HepG2 (cell line): Measurements from ENCODE around the gene GLDC. TPM values are rescaled to one million over a fixed set of nuclear protein-coding genes. Genes with fewer than 3 reads are reported as not detected.

Experiments used
- ATRX ChIP-seq: sonication (generic); formaldehyde crosslinking; IDR thresholded peaks from 2 replicates; pipeline ENCODE4 v1.4.0; 2020; ENCODE audit warnings: missing genetic modification reagents, borderline replicate concordance
- CCDC6 ChIP-seq: sonication (generic); formaldehyde crosslinking; IDR thresholded peaks from 2 replicates; pipeline ENCODE4 v1.8.1; 2022; ENCODE audit warnings: mild to moderate bottlenecking, missing genetic modification reagents, moderate library complexity
- EED ChIP-seq: sonication (generic); formaldehyde crosslinking; IDR thresholded peaks from 2 replicates; pipeline ENCODE4 v1.5.0; 2020; ENCODE audit warnings: mild to moderate bottlenecking, missing genetic modification reagents
- GFI1 ChIP-seq: sonication (generic); formaldehyde crosslinking; IDR thresholded peaks from 2 replicates; pipeline ENCODE4 v1.5.0; 2020; ENCODE audit warnings: missing genetic modification reagents, mild to moderate bottlenecking, borderline replicate concordance
- HNF4G ChIP-seq, 2 experiments: sonication (generic) in 1 of 2; formaldehyde crosslinking in 1 of 2; IDR thresholded peaks; 2 replicates each; pipeline versions ENCODE4 v1.4.0 to v1.6.1; 2011 to 2020; ENCODE audit warnings: borderline replicate concordance in 2 of 2, low read depth in 2 of 2, mild to moderate bottlenecking in 2 of 2, low read length in 1 of 2, missing genetic modification reagents in 1 of 2, moderate library complexity in 1 of 2
- IKZF1 ChIP-seq: fragments of 450-650 bp; IDR thresholded peaks from 2 replicates; pipeline ENCODE4 v1.7.1; 2016
- IKZF4 ChIP-seq: sonication (generic); formaldehyde crosslinking; IDR thresholded peaks from 2 replicates; pipeline ENCODE4 v1.5.1; 2020; ENCODE audit warnings: borderline replicate concordance, mild to moderate bottlenecking, low read depth, missing genetic modification reagents; ENCODE audit errors: not compliant biosample characterization
- MAFG ChIP-seq: sonication (generic); formaldehyde crosslinking; IDR thresholded peaks from 2 replicates; pipeline ENCODE4 v1.5.1; 2020; ENCODE audit warnings: mild to moderate bottlenecking, missing genetic modification reagents
- MTA3 ChIP-seq: sonication (generic); formaldehyde crosslinking; IDR thresholded peaks from 2 replicates; pipeline ENCODE4 v1.4.0; 2020; ENCODE audit warnings: missing genetic modification reagents
- NCOA2 ChIP-seq: sonication (generic); formaldehyde crosslinking; IDR thresholded peaks from 2 replicates; pipeline ENCODE4 v1.8.0; 2022; ENCODE audit warnings: inconsistent platforms
- NFKBIZ ChIP-seq: IDR thresholded peaks from 2 replicates; pipeline ENCODE4 v1.6.1; 2018; ENCODE audit warnings: missing genetic modification reagents, missing compliant biosample characterization
- PHF21A ChIP-seq: sonication (generic); formaldehyde crosslinking; IDR thresholded peaks from 2 replicates; pipeline ENCODE4 v1.5.0; 2020; ENCODE audit warnings: mild to moderate bottlenecking, missing genetic modification reagents
- PRMT3 ChIP-seq: sonication (generic); formaldehyde crosslinking; IDR thresholded peaks from 2 replicates; pipeline ENCODE4 v1.8.1; 2022; ENCODE audit warnings: low read depth, mild to moderate bottlenecking, moderate library complexity, missing genetic modification reagents, borderline replicate concordance
- RARA ChIP-seq: IDR thresholded peaks from 2 replicates; pipeline ENCODE4 v1.6.1; 2016; ENCODE audit warnings: missing genetic modification reagents, missing compliant biosample characterization
- SALL2 ChIP-seq: sonication (generic); formaldehyde crosslinking; IDR thresholded peaks from 2 replicates; pipeline ENCODE4 v1.8.1; 2023; ENCODE audit warnings: mild to moderate bottlenecking, missing genetic modification reagents, inconsistent platforms
- SMAD9 ChIP-seq: sonication (generic); formaldehyde crosslinking; IDR thresholded peaks from 2 replicates; pipeline ENCODE4 v1.5.1; 2020; ENCODE audit warnings: mild to moderate bottlenecking, missing genetic modification reagents
- SOX5 ChIP-seq: IDR thresholded peaks from 2 replicates; pipeline ENCODE4 v1.6.1; 2016; ENCODE audit warnings: borderline replicate concordance
- TFE3 ChIP-seq: IDR thresholded peaks from 2 replicates; pipeline ENCODE4 v1.6.1; 2016
- ZBTB7A ChIP-seq: sonication (generic); formaldehyde crosslinking; IDR thresholded peaks from 2 replicates; pipeline ENCODE4 v1.8.0; 2022; ENCODE audit warnings: mild to moderate bottlenecking, missing genetic modification reagents
- ZNF225 ChIP-seq: sonication (generic); formaldehyde crosslinking; IDR thresholded peaks from 2 replicates; pipeline ENCODE4 v1.4.0; 2020; ENCODE audit warnings: mild to moderate bottlenecking, missing genetic modification reagents
- ZNF232 ChIP-seq: sonication (generic); formaldehyde crosslinking; IDR thresholded peaks from 2 replicates; pipeline ENCODE4 v1.4.0; 2020; ENCODE audit warnings: missing genetic modification reagents, borderline replicate concordance
- ZNF275 ChIP-seq: sonication (generic); formaldehyde crosslinking; IDR thresholded peaks from 2 replicates; pipeline ENCODE4 v1.8.0; 2022; ENCODE audit warnings: missing genetic modification reagents, mild to moderate bottlenecking, inconsistent platforms, borderline replicate concordance
- ZNF431 ChIP-seq: sonication (generic); formaldehyde crosslinking; IDR thresholded peaks from 2 replicates; pipeline ENCODE4 v1.9.0; 2022; ENCODE audit warnings: missing genetic modification reagents, low read depth, mild to moderate bottlenecking, borderline replicate concordance
- ZNF580 ChIP-seq: IDR thresholded peaks from 2 replicates; pipeline ENCODE4 v1.6.1; 2016; ENCODE audit warnings: low read depth, borderline replicate concordance
- ZNF652 ChIP-seq: IDR thresholded peaks from 2 replicates; pipeline ENCODE4 v1.6.1; 2016; ENCODE audit warnings: low read depth, borderline replicate concordance
- ZNF749 ChIP-seq: sonication (generic); formaldehyde crosslinking; IDR thresholded peaks from 2 replicates; pipeline ENCODE4 v1.8.0; 2022; ENCODE audit warnings: mild to moderate bottlenecking, missing genetic modification reagents, moderate library complexity, borderline replicate concordance
- polyA plus RNA-seq, 8 experiments: library from polyadenylated mRNA; depleted of rRNA in 3 of 8; stranded (reverse) in 7 of 8; unstranded in 1 of 8; fragments of >200 nt; fragmentation: Illumina TruSeq in 4 of 8; extraction: Trizol in 4 of 8; gene quantifications; 2 replicates each; pipeline versions ENCODE4 v1.2.1 to v1.2.3, GENCODE V29; 2011 to 2016; ENCODE audit warnings: low read depth in 4 of 8, missing spikeins in 1 of 8, mixed read lengths in 1 of 8; ENCODE audit not compliant: insufficient read depth in 1 of 8
- total RNA-seq, 5 experiments: library from RNA; depleted of rRNA; stranded (reverse); fragments of >200 nt; fragmentation: Illumina TruSeq; extraction: Trizol; gene quantifications; 2 replicates each; pipeline ENCODE4 v1.2.3, GENCODE V29; 2016; ENCODE audit warnings: low read depth in 1 of 5
- TF ChIP-seq, protein P1 (sequence below), 2 experiments: sonication (generic) in 1 of 2; formaldehyde crosslinking in 1 of 2; IDR thresholded peaks; 2 replicates each; pipeline versions ENCODE4 v1.5.1 to v1.6.1; 2011 to 2020; ENCODE audit warnings: borderline replicate concordance in 1 of 2, low read depth in 1 of 2, low read length in 1 of 2, mild to moderate bottlenecking in 1 of 2, missing genetic modification reagents in 1 of 2, moderate library complexity in 1 of 2

GLDC gene
- total and polyA plus RNA-seq, 2 of the 13 experiments (the other 11 are each of a cell fraction or from before 2014, with no cell fraction given): 59.3 to 115 TPM

GRCh38 chr9:6628704-6629103, 16.8 kb downstream of the GLDC start (continued):
- TF ChIP-seq ATRX (CRISPR knock-in tag) (no peak), MTA3 (CRISPR knock-in tag) (no peak), SALL2 (no peak), SMAD9 (no peak), IKZF4 (CRISPR knock-in tag) (no peak), GFI1 (CRISPR knock-in tag) (peak; percentile 71; the same call in 1 of the 2 replicates), PHF21A (CRISPR knock-in tag) (peak; percentile 44; the same call in 1 of the 2 replicates), NCOA2 (peak; percentile 66), HNF4G (IDR thresholded peaks at IDR 0.05; ENCODE audit: borderline replicate concordance, low read depth, low read length) (peak; percentile 77), HNF4G (CRISPR knock-in tag; IDR thresholded peaks at IDR 0.05; ENCODE audit: borderline replicate concordance, low read depth) (no peak; the same call in 1 of the 2 replicates), IKZF1 (no peak), CCDC6 (CRISPR knock-in tag) (no peak), RARA (CRISPR knock-in tag) (peak; percentile 43), MAFG (CRISPR knock-in tag) (no peak), ZBTB7A (CRISPR knock-in tag) (no peak), ZNF232 (CRISPR knock-in tag) (no peak), NFKBIZ (no peak), EED (no peak), TFE3 (CRISPR knock-in tag) (no peak), SOX5 (CRISPR knock-in tag) (peak; percentile 37; the same call in 1 of the 2 replicates), PRMT3 (CRISPR knock-in tag) (no peak), ZNF749 (CRISPR knock-in tag) (0 out of 2 replicates have a peak, but pooled peaks have one; percentile 31), ZNF652 (CRISPR knock-in tag) (no peak; the same call in 1 of the 2 replicates), ZNF580 (CRISPR knock-in tag) (no peak), ZNF431 (CRISPR knock-in tag) (no peak), ZNF225 (CRISPR knock-in tag) (no peak), ZNF275 (CRISPR knock-in tag) (no peak)
- TF ChIP-seq, protein P1, sequence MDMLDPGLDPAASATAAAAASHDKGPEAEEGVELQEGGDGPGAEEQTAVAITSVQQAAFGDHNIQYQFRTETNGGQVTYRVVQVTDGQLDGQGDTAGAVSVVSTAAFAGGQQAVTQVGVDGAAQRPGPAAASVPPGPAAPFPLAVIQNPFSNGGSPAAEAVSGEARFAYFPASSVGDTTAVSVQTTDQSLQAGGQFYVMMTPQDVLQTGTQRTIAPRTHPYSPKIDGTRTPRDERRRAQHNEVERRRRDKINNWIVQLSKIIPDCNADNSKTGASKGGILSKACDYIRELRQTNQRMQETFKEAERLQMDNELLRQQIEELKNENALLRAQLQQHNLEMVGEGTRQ (IDR thresholded peaks at IDR 0.05; ENCODE audit: low read depth, low read length): no peak
- TF ChIP-seq, protein P1 (CRISPR knock-in tag; IDR thresholded peaks at IDR 0.05; ENCODE audit: borderline replicate concordance): no peak
